GM18873 (cell line): ENCODE data around the gene IGSF21.

Source experiments
- ATAC-seq: cut with Tn5 transposase; IDR thresholded peaks from one replicate; pipeline ENCODE4 v1.9.1; 2021; ENCODE audit warnings: mild to moderate bottlenecking, moderate library complexity, moderate number of reproducible peaks; ENCODE audit not compliant: unreplicated experiment, low FRiP score

The IGSF21 gene

GRCh38 chr1:18174037-18174436, 66.4 kb downstream of the IGSF21 start:
- no peak for ATAC-seq

DNA sequence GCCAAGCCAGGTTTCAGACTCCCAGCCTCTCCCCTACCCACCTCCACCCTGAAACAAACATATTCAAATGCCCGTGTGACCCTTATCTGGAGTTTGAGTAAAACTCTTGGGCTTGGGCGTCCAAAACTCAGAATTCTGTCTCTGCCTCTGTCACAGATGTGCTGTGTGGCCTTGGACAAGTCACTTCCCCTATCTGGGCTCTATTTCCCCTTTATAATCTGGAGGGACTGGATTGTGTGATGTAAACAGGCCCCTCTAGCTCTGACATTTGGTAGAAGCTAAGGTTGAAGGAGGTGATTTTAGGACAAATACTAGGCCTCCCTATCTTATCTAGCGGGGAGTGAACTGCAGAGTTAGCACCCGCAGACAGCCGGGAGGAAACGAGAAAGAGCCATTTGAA, 67.5 kb downstream of the IGSF21 start:
- ATAC-seq: no peak

GRCh38 chr1:18175530-18176377, 68.2 kb downstream of the IGSF21 start:
- ATAC-seq: no peak

GRCh38 chr1:18176619-18177018, 69.0 kb downstream of the IGSF21 start:
- ATAC-seq: no peak

- ATAC-seq: no peak
These were observed 70.5 kb downstream of the IGSF21 start for GRCh38 chr1:18178111-18178510.

- ATAC-seq: no peak
These were observed 71.4 kb downstream of the IGSF21 start for GRCh38 chr1:18179009-18179408.

DNA sequence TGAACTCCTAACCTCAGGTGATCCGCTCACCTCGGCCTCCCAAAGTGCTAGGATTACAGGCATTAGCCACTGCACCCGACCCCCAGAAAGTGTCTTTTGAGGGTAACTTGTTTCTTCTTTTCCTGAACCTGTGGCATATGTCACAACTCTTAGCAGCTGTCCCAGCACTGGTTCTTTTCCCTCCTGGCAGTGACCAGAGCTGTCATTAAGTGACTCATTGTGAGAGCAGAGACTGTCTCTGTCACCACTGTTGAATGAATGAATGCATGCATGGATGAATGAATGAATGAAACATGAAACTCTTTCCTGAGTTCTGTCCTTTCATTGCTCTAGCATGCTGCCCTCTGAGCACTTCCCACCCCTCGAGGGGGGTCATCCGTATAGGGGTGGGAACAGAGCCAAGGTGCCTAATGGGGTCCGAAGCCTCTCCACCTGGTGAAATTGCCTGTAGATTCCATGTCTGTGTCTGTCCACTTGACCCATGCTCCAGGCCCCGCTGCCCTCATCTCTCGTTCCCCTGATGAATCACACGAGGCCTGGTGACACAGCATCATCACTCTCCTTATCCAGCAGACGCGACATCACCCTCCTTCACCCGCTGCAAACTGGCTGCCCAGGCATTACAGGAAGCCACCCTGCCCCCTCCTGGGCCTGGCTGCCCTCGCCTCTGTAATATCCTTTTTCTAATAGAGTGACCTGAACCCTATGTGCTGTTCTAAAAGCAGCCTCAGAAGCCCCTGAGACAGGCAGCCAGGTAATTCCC, 75.0 kb downstream of the IGSF21 start:
- ATAC-seq: no peak

DNA sequence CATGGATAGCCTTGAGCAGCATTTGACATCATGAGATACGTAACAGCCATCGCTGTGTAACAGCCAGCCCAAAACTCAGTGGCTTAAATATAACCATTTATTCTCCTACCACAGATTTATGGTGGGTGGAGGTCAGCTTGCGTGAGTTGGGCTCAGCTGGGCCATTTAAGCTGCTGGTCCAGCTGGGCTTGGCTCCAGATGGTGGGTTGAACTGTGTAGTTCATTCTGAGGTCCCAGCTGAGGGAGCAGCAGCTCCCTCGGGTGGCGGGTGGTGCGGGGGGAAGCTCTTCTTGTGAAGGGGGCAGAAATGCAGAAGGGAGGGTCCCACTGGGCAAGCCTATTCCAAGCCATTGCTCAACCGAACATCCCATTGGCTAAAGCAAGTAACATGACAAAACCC, 75.9 kb downstream of the IGSF21 start:
- ATAC-seq: no peak

DNA sequence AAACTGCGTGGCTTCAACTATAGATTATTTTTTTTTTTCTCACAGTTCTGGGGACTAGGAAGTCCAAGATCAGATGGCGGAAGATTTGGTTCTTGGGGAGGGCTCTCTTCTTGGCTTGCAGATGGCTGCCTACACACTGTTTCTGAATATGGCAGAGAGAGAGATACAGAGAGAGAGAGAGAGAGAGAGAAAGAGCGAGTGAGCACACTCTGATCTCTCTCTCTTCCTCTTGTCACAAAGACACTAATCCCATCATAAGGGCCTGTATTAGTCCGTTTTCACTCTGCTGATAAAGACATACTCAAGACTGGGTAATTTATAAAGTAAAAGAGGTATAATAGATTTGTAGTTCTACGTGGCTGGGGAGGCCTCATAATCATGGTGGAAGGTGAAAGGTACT, 79.5 kb downstream of the IGSF21 start:
- no peak for ATAC-seq

GRCh38 chr1:18188820-18189517, 81.4 kb downstream of the IGSF21 start:
- ATAC-seq: no peak

GRCh38 chr1:18190598-18190997, 83.0 kb downstream of the IGSF21 start:
- no peak for ATAC-seq

- ATAC-seq: no peak
These were observed 83.4 kb downstream of the IGSF21 start for GRCh38 chr1:18191037-18191436.

- no peak for ATAC-seq
These were observed 84.0 kb downstream of the IGSF21 start for GRCh38 chr1:18191481-18192155.

- ATAC-seq: no peak
These were observed 84.6 kb downstream of the IGSF21 start for GRCh38 chr1:18192182-18192581.

DNA sequence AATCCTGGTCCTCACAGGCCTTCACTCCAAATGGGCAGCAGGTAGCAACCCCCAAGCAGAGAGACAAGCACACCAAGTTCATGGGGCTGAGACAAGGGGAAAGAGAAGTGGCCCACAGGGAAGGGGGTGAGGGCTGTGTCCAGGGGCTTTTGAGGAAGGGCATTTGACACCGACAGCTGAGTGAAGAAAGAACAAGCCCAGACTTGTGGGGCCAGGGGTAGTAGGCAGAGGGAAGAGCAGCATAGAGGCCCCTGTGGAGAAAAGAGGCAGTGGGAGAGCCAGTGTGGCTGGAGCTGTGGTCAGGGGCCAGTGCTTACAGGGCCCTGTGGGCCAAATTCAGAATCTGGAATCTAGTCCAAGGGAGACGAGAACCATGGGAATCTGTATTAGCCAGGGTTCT, 85.4 kb downstream of the IGSF21 start:
- ATAC-seq: no peak

DNA sequence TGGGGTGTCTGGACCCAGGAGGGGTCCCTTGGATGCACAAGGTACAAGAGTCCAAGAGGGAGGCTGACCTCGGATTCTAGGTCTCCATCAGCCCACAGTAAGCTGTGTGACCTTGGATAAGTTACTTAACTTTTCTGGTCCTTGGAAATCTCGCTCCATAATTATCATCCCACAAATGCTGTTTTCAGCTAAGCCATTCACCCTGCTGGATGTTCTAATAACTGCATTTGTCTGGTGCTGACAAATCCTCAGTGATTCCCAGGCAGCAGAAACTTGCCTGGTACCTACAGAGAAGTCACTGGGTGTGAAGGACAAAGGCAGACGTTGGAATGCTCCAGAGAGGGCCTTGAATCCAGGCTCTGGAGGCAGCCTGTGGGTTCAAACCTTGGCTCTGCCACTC, 89.7 kb downstream of the IGSF21 start:
- ATAC-seq: no peak

DNA sequence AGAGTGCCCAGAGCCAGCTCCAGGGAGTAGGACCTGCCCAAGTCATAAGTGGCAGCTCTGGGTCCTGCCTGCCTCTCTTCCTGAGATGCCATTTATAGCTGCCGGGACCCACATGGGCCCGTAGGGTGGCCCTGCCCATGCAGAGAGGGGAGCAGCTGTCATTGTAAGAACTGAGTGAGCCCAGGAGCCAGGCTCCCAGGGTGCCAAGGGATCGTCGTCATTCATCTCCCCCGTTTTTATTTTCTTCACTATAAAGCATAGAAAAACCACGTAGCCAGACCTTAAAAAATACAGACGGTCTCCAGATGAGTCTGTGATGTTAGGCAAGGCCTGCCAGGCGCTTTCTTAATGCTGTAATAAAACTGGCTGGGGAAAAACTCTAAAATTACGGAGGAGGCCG, 90.7 kb downstream of the IGSF21 start:
- no peak for ATAC-seq

DNA sequence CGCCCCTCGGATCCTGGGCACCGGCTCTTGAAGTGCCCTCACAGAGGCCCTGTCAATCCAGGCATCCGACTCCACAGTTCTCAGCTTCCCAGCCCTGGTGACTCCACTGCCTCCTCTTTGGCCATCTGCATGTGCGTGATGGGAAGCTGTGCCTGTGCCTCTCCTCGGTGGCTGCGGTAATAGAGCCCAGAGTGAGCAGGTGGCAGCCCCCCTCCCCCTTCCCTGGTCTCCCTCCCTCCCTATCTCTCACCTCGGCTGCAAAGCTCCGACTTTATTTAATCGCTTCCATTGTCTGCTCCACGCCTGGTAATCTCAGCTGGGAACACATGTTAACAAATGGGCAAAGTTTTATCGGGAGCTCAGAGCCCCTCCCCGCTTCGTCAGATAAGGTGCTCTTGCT, 91.9 kb downstream of the IGSF21 start:
- ATAC-seq: no peak

GRCh38 chr1:18200136-18200717, 92.6 kb downstream of the IGSF21 start:
- ATAC-seq: no peak

GRCh38 chr1:18200918-18201317, 93.3 kb downstream of the IGSF21 start:
- ATAC-seq: no peak
